SJSA1 (cell line): ENCODE data around the gene SH3D19. TPM values are rescaled to one million over a fixed set of nuclear protein-coding genes. Genes with fewer than 3 reads are reported as not detected.

Experiments used
- DNase-seq, 2 experiments: peaks; one replicate each; pipeline ENCODE4 v3.0.0-alpha.2; 2015 to 2020; ENCODE audit warnings: low spot score in 2 of 2, low read depth in 1 of 2
- H3K27ac ChIP-seq: fragments of 250-450 bp; sonication (Bioruptor Pico); 2 replicates; pipeline ENCODE4 v1.5.1; 2020; ENCODE audit warnings: mild to moderate bottlenecking, moderate library complexity
- H3K27me3 ChIP-seq: fragments of 250-450 bp; sonication (Bioruptor Pico); replicated peaks from 2 replicates; pipeline ENCODE4 v1.5.1; 2020; ENCODE audit warnings: mild to moderate bottlenecking, moderate library complexity
- H3K36me3 ChIP-seq: fragments of 250-450 bp; sonication (Bioruptor Pico); 2 replicates; pipeline ENCODE4 v1.5.1; 2020; ENCODE audit warnings: mild to moderate bottlenecking
- H3K4me1 ChIP-seq: fragments of 250-450 bp; sonication (Bioruptor Pico); replicated peaks from 2 replicates; pipeline ENCODE4 v1.6.1; 2021; ENCODE audit warnings: mild to moderate bottlenecking
- H3K4me3 ChIP-seq: fragments of 250-450 bp; sonication (Bioruptor Pico); 2 replicates; pipeline ENCODE4 v1.5.1; 2020; ENCODE audit warnings: mild to moderate bottlenecking
- H3K9me3 ChIP-seq: fragments of 250-450 bp; sonication (Bioruptor Pico); replicated peaks from 2 replicates; pipeline ENCODE4 v1.5.1; 2020; ENCODE audit warnings: mild to moderate bottlenecking
- total RNA-seq: library from RNA; depleted of rRNA; stranded (reverse); fragments of >200 nt; shearing (Covaris generic); gene quantifications from 2 replicates; pipeline ENCODE4 v1.2.3, GENCODE V29; 2014

The SH3D19 gene
- total RNA-seq, 1 experiment from 2014 or later: 6.9 TPM

GRCh38 chr4:151175754-151176631 is 149.4 kb downstream of the SH3D19 start:
- H3K4me1 ChIP-seq: no peaks in the 10 kb centered on the region
- no peaks in the 10 kb centered on the region for H3K27me3 ChIP-seq
- H3K4me3 ChIP-seq: no peak overlapping the region
- no peaks in the 10 kb centered on the region for H3K9me3 ChIP-seq
- H3K27ac ChIP-seq: no peak overlapping the region
- DNase-seq: no peak
- H3K36me3 ChIP-seq: peaks cover 4% of the 10 kb centered on the region; the same call in 1 of the 2 replicates

DNA sequence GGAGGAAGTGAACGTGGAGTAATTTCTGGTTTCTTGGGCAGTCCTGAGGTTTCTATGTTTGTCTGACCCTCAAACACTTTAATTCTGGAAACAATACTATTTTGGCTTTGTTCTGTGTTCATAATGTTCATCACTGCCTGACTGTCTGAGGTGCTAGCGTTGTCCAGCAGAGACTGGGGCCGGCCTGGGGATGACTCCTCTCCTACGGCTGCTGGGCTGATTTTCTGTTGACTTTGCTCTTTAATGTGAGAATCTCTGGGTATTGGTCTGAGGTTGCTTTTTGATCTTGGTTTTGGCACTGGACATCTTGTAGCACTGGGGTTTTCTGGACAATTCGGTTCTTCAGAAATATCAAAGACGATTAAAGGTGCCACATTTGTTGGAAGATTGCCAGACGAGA is 150.2 kb downstream of the SH3D19 start:
- DNase-seq: no peak
- no peak overlapping the region for H3K27ac ChIP-seq

DNA sequence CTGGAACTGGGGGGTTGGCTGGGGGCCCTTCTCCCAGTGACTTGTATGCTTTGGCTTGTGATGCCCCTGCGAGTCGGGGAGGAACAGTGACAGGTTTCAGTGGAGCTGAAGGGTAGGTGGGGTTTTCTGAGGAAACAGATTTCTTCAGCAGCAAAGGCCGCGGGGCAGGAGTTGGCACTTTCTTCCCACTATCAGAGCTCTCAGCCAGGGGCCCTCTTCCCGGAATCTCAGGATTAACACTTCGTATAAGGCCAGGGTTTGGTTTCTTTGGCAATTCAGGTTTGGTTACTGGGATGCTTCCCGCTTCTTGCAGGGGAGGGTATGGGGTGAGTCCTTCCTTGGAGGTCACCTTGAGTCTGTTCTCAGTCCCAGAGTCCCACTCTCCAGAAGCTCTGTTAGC is 150.6 kb downstream of the SH3D19 start:
- Histone ChIP-seq H3K4me3 (no peak overlapping the region), H3K9me3 (no peaks in the 10 kb centered on the region), H3K4me1 (no peaks in the 10 kb centered on the region), H3K36me3 (peaks cover 4% of the 10 kb centered on the region; the same call in 1 of the 2 replicates), H3K27ac (no peak overlapping the region), H3K27me3 (no peaks in the 10 kb centered on the region)
- no peak for DNase-seq

More for the DNA sequence above, 150.2 kb downstream of the SH3D19 start:
- Histone ChIP-seq H3K36me3 (peaks cover 4% of the 10 kb centered on the region; the same call in 1 of the 2 replicates), H3K9me3 (no peaks in the 10 kb centered on the region), H3K4me1 (no peaks in the 10 kb centered on the region), H3K4me3 (no peak overlapping the region), H3K27me3 (no peaks in the 10 kb centered on the region)

DNA sequence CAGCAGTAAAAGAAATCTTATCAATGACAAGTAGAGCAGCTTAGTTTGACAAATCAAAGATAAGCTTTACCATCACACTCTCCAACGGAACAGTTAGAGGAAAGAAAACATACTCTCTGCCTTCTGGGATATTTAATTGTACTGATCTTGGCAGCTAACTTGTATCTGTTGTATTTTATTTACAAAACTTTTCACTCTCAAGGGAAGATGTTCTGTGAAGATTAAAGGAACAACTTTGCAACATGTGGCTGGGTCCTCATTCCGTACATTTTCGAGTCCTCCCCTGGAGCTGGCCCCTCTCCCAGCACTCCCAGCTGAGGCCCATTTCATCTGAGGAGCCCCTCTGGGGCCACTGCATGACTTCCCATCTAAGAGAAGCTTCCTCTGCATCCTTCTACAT is 151.5 kb downstream of the SH3D19 start:
- no peak for DNase-seq
- H3K4me3 ChIP-seq: no peak overlapping the region
- no peaks in the 10 kb centered on the region for H3K4me1 ChIP-seq
- no peak overlapping the region for H3K27ac ChIP-seq
- H3K27me3 ChIP-seq: no peaks in the 10 kb centered on the region
- peaks cover 8% of the 10 kb centered on the region; the same call in 1 of the 2 replicates for H3K36me3 ChIP-seq
- H3K9me3 ChIP-seq: no peaks in the 10 kb centered on the region

DNA sequence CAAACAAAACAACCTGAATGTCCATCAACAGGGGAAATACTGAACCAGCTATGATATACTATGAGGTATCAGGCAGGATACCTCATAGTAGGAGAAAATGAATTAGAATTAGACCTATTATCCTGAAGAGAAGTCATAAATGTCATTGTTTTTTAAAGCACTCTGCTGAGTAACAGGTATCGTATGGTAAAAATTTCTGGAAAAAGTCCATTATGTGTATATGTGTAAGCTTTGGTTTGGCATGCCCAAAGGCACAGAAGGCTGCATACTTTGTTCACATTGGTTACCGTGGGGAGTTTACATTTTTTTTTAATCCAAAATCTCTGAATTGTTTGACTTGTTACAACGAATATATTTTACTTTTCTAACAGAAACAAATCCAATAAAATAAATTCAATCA is 155.5 kb downstream of the SH3D19 start:
- H3K4me1 ChIP-seq: no peaks in the 10 kb centered on the region
- H3K4me3 ChIP-seq: no peak overlapping the region
- no peak for DNase-seq
- peaks cover 5% of the 10 kb centered on the region; the same call in 1 of the 2 replicates for H3K36me3 ChIP-seq
- no peaks in the 10 kb centered on the region for H3K27me3 ChIP-seq
- H3K27ac ChIP-seq: no peak overlapping the region
- H3K9me3 ChIP-seq: no peaks in the 10 kb centered on the region

- H3K36me3 ChIP-seq: peaks cover 3% of the 10 kb centered on the region; the same call in 1 of the 2 replicates
- DNase-seq: no peak
- no peak overlapping the region for H3K4me3 ChIP-seq
- no peaks in the 10 kb centered on the region for H3K9me3 ChIP-seq
- no peaks in the 10 kb centered on the region for H3K27me3 ChIP-seq
- no peaks in the 10 kb centered on the region for H3K4me1 ChIP-seq
- no peak overlapping the region for H3K27ac ChIP-seq
Observed at GRCh38 chr4:151169223-151169622, 156.2 kb downstream of the SH3D19 start.

GRCh38 chr4:151167561-151167960 is 157.8 kb downstream of the SH3D19 start:
- no peak for DNase-seq
- Histone ChIP-seq H3K4me1 (no peaks in the 10 kb centered on the region), H3K27me3 (no peaks in the 10 kb centered on the region), H3K9me3 (no peaks in the 10 kb centered on the region), H3K27ac (no peak overlapping the region), H3K4me3 (no peak overlapping the region), H3K36me3 (peaks cover 6% of the 10 kb centered on the region; the same call in 1 of the 2 replicates)

GRCh38 chr4:151166636-151167035 is 158.8 kb downstream of the SH3D19 start:
- no peaks in the 10 kb centered on the region for H3K9me3 ChIP-seq
- no peak overlapping the region for H3K4me3 ChIP-seq
- H3K27ac ChIP-seq: no peak overlapping the region
- H3K36me3 ChIP-seq: peaks cover 6% of the 10 kb centered on the region; the same call in 1 of the 2 replicates
- no peak for DNase-seq
- no peaks in the 10 kb centered on the region for H3K4me1 ChIP-seq
- H3K27me3 ChIP-seq: no peaks in the 10 kb centered on the region

DNA sequence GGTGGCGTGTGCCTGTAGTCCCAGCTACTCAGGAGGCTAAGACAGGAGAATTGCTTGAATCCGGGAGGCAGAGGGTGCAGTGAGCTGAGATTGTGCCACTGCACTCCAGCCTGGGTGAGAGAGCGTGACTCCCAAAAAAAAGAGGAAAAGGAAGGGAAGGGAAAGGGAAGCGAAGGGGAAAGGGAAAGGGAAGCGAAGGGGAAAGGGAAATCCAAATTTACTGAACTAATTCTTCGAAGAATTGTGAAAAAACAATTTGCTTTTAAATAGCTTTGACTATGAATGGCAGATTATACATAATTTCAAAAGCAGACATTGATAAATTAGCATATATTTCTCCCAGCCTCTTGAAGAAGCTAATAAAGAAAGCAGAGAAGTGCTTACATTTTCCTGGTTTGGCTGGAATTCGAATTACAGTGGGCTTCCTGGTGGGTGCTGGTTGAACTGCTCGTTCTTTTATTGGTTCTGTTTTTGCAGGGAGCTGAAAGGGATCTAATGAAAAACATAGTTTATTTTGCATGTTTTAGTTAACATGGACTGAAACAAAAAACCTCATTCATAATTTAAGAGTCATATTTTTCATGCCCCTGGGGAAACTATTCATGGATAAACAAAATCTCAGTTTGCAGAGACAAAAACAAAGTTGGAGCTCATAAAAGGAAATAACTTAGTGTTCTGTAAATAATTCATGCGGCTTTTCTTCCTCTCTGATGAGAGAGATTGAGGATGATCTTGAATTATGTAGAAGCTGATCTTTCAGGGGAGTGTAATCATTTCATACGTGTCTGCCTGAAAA is 160.0 kb downstream of the SH3D19 start:
- Histone ChIP-seq H3K9me3 (no peaks in the 10 kb centered on the region), H3K36me3 (peaks cover 6% of the 10 kb centered on the region; the same call in 1 of the 2 replicates), H3K4me3 (no peak overlapping the region), H3K27ac (no peak overlapping the region), H3K4me1 (no peaks in the 10 kb centered on the region), H3K27me3 (no peaks in the 10 kb centered on the region)
- DNase-seq: no peak

GRCh38 chr4:151163855-151164254 is 161.6 kb downstream of the SH3D19 start:
- Histone ChIP-seq H3K36me3 (0 out of 2 replicates have a peak, but pooled peaks cover 3% of the 10 kb centered on the region), H3K27me3 (no peaks in the 10 kb centered on the region), H3K27ac (no peak overlapping the region), H3K4me3 (no peak overlapping the region), H3K4me1 (no peaks in the 10 kb centered on the region), H3K9me3 (no peaks in the 10 kb centered on the region)
- no peak for DNase-seq

GRCh38 chr4:151158979-151159378 is 166.4 kb downstream of the SH3D19 start:
- Histone ChIP-seq H3K36me3 (0 out of 2 replicates have a peak, but pooled peaks cover 2% of the 10 kb centered on the region), H3K4me3 (no peak overlapping the region), H3K27me3 (no peaks in the 10 kb centered on the region), H3K4me1 (no peaks in the 10 kb centered on the region), H3K27ac (no peak overlapping the region), H3K9me3 (no peaks in the 10 kb centered on the region)
- DNase-seq: no peak

DNA sequence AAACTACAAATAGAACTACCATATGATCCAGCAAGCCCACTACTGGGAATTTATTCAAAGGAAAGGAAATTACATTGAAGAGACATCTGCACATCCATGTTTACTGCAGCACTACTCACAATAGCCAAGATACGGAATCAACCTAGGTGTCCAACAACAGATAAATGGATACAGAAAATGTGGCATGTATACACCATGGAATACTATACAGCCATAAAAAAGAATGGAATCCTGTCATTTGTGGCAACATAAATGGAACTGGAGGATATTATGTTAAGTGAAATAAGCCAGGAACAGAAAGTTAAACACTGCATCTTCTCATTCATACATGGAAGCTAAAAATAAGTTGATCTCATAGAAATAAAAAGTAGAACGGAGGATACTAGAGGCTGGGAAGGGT is 167.9 kb downstream of the SH3D19 start:
- DNase-seq: no peak
- H3K4me1 ChIP-seq: no peaks in the 10 kb centered on the region
- no peak overlapping the region for H3K27ac ChIP-seq
- no peaks in the 10 kb centered on the region for H3K27me3 ChIP-seq
- no peak overlapping the region for H3K4me3 ChIP-seq
- H3K9me3 ChIP-seq: no peaks in the 10 kb centered on the region; the same call in 1 of the 2 replicates
- H3K36me3 ChIP-seq: no peaks in the 10 kb centered on the region

DNA sequence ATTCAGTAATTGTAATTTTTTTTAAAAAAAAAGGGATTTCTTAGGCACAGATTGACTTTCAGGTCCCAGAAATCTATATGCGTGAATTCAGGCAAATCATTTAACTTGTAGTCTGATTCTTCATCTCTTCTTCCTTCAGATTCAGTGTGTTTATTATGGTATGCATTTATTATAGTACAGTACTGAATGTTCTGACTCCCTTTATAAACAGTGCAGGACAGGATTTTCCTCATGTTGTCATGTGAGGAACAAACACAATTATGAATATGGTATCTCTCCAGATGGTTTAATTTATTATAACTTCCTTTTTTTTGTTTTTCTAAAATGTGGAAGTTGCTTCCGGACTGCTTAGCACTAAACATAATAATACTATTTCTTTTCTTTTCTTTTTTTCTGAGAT is 171.8 kb downstream of the SH3D19 start:
- no peak for DNase-seq
- Histone ChIP-seq H3K4me1 (no peaks in the 10 kb centered on the region), H3K27me3 (no peaks in the 10 kb centered on the region)

GRCh38 chr4:151152028-151152427 is 173.4 kb downstream of the SH3D19 start:
- H3K27ac ChIP-seq: no peak overlapping the region
- DNase-seq: no peak
- no peaks in the 10 kb centered on the region for H3K4me1 ChIP-seq
- H3K9me3 ChIP-seq: no peaks in the 10 kb centered on the region; the same call in 1 of the 2 replicates
- H3K4me3 ChIP-seq: no peak overlapping the region
- H3K36me3 ChIP-seq: no peaks in the 10 kb centered on the region
- H3K27me3 ChIP-seq: no peaks in the 10 kb centered on the region

More for the DNA sequence above, 171.8 kb downstream of the SH3D19 start:
- Histone ChIP-seq H3K4me3 (no peak overlapping the region), H3K9me3 (no peaks in the 10 kb centered on the region; the same call in 1 of the 2 replicates), H3K36me3 (no peaks in the 10 kb centered on the region), H3K27ac (no peak overlapping the region)
